ENCODE measurements around the gene FADS1.

DNA sequence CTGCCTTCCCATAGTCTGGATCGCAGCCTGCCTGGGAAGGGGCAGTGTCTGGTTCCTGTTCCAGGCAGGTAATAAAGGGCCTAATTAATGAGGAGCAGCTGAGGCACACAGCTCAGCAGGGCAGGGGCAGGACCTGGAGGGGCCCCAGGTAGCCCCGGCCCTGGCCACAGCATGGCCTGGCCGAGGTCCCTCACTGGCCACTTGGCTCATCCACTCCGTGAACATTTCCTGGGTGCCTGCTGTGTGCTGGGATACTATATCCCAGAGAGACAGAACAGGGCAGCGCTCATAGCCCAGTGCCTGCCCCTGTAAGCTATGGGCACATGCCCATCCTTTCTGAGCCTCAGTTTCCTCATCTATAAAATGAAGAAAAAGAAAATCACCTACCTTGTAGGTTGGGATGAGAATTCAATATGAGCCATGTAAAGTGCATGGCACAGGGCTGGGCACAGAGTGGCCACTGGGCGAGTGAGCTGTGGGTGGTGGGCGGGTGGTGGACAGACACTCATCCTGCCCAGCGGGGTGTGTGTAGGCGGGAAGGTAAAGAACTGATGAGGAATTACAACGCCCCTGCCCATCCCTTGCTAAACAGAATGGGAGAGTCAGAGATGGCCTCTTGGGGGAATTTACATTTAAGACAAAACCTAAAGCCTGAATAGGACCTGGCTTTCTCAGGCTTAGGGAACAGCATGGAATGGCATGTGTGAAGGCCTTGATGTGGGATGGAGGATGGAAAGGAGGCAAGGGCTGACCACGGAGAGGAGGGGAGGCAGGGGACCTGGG, 55.2 kb downstream of the FADS1 start:
- TF ChIP-seq, protein P1, sequence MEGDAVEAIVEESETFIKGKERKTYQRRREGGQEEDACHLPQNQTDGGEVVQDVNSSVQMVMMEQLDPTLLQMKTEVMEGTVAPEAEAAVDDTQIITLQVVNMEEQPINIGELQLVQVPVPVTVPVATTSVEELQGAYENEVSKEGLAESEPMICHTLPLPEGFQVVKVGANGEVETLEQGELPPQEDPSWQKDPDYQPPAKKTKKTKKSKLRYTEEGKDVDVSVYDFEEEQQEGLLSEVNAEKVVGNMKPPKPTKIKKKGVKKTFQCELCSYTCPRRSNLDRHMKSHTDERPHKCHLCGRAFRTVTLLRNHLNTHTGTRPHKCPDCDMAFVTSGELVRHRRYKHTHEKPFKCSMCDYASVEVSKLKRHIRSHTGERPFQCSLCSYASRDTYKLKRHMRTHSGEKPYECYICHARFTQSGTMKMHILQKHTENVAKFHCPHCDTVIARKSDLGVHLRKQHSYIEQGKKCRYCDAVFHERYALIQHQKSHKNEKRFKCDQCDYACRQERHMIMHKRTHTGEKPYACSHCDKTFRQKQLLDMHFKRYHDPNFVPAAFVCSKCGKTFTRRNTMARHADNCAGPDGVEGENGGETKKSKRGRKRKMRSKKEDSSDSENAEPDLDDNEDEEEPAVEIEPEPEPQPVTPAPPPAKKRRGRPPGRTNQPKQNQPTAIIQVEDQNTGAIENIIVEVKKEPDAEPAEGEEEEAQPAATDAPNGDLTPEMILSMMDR (IDR thresholded peaks at IDR 0.05; ENCODE audit: low read depth, low read length, poor library complexity, severe bottlenecking), result no peak
- TF ChIP-seq EZH2phosphoT487 (IDR thresholded peaks at IDR 0.05; ENCODE audit: borderline replicate concordance, low read length), result no peak
